Limb (tissue), 2 donors: ENCODE measurements around the gene GPR78.

Source experiments
- DNase-seq, 2 donors: peaks; one replicate each; pipeline ENCODE4 v3.0.0-alpha.2; 2016; ENCODE audit errors: extremely low spot score in 2 of 2

The GPR78 gene, protein sequence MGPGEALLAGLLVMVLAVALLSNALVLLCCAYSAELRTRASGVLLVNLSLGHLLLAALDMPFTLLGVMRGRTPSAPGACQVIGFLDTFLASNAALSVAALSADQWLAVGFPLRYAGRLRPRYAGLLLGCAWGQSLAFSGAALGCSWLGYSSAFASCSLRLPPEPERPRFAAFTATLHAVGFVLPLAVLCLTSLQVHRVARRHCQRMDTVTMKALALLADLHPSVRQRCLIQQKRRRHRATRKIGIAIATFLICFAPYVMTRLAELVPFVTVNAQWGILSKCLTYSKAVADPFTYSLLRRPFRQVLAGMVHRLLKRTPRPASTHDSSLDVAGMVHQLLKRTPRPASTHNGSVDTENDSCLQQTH

DNA sequence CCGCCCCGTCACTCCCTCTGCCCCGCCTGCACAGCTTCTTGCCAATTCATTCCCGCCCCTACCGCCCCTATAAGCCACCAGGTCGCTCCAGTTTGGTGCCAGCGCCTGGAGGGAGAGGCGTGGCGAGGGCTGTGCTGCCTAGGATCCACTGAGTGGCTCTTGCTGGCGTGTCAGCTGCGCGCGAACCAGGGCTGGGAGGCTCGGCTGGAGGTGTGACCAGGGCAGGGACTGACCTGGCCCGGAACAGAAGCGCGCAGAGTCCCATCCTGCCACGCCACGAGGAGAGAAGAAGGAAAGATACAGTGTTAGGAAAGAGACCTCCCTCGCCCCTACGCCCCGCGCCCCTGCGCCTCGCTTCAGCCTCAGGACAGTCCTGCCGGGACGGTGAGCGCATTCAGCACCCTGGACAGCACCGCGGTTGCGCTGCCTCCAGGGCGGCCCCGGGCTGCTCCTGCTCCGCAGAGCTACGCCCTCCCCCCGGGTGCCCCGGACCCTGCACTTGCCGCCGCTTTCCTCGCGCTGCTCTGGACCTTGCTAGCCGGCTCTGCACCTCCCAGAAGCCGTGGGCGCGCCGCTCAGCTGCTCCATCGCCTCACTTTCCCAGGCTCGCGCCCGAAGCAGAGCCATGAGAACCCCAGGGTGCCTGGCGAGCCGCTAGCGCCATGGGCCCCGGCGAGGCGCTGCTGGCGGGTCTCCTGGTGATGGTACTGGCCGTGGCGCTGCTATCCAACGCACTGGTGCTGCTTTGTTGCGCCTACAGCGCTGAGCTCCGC, at the start of gene GPR78:
Gene GPR78, plus strand, starts transcription at position 72 of the 773 bp plus-strand sequence. Its CDS starts 591 bp downstream, at position 663.
- peak; percentile 63 to 86 for DNase-seq

DNA sequence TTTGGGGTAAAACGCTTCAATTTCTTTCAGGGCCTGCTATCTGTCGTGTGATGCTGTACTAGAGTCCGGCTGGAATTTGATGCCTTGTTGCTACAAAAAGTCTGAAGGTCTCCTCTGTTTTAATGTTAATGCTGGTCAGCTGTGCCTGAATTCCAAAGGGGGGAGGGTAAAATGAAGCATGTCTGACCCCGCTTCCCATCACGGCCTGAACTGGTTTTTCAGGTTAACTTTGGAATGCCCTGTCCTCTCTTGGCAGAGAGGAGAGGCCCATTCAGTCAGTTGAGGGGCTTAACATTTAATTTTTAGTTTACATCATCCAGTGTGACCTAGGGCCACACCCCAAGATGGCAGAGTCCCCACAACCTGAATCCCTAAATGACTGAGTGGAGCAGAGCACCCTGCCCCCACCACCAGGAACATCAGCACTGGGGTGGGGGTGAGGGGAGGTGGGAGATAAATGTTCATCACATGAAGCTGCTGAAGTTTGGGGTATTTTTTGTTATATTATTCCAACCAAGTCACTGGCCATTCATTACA, 47.9 kb upstream of the GPR78 start:
- DNase-seq, result no peak

DNA sequence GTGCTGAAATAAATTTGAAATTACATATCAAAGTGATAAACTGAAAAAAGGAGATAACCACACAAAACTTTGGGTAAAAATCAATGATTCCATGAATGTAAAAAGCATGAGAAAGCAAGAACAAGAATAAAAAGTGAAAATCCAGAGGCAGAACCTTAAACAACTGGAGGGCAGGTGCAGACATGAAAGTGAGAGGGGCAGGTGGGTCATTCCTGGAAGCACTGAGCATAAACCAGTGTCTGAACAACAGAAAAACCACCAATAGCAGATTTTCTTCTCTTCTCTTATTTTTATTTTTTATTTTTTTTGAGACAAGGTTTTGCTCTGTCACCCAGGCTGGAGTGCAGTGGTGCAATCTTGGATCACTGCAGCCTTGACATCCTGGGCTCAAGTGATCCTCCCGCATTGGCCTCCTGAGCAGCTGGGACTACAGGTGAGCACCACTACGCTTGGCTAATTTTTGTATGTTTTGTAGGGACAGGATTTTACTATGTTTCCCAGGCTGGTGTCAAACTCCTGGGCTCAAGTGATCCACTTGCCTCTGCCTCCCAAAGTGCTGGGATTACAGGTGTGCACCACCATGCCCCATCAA, 46.8 kb upstream of the GPR78 start:
- DNase-seq, result no peak

DNA sequence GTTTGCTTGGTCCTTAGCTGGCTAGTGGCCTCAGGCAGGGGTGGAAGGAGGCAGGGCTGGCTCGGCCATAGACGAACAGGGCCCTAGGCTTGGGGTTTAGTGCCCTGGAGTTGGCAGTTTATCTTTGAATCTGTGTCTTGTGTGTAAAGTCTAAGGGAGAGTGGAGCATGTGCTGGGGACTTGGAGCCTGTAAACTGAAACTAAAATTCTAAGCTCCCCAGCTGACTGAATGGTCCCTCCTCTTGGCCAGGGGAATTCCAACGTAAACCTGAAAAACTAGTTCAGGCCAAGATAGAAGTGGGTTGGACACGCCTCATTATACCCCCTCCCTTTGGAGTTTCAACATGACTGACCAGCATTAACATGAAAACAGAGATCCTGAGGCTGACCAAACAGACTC, 46.1 kb upstream of the GPR78 start:
- no peak for DNase-seq

DNA sequence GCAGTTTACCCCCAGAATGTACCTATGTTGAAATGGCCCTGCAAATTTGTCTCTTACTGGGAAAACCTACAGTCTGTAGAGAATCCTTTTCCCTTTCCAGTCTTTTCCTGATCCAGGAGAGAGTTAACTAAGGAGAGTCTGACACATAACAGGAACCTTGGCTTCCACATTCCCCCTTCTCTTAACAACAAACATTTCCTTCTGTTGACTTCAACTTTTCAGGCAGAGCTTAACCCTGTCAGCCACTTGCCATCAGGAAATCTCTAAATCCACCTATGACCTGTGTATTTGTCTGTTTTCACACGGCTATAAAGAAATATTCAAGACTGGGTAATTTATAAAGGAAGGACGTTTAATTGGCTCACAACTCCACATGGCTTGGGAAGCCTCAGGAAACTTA, 45.6 kb upstream of the GPR78 start:
- no peak for DNase-seq

DNA sequence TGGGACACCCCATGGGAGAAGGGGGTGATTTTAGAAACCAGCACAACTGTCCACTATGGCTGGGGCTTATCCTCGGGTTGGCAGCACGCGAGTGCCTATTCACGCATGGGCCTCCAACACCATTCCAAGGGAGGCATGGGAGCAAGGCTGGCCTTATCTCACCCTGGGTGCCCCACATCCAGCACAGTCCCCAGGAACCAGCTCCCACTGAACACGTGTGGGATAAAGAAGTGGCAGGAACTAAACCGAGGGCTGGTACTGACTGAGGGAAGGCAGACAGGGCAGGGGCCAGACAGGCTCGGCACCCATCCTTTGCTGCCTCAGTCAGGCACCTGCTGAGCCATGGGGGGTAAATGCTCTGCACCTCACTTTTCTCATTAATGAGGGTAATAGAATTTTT, 43.7 kb upstream of the GPR78 start:
- no peak for DNase-seq

DNA sequence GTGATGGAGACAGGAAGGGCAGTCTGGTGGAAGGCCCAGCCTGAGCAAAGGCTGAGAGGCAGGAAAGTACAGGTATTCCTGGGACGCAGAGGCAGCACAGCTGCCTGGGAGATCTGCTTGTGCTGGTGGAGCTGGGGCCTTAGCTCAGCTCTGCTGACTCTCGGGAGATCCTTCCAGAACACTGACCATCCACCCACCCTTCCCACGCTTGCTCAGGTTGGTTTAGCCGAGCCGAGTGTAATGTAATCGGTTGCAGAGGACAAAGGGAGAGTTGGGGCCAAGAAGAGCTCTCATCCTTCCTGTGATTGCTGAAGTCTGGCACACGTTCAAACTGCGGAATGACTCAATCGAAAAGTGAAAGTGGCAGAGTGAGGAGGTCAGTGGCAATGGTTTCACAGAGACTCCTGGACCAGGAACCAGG, 43.1 kb upstream of the GPR78 start:
- DNase-seq, result no peak

DNA sequence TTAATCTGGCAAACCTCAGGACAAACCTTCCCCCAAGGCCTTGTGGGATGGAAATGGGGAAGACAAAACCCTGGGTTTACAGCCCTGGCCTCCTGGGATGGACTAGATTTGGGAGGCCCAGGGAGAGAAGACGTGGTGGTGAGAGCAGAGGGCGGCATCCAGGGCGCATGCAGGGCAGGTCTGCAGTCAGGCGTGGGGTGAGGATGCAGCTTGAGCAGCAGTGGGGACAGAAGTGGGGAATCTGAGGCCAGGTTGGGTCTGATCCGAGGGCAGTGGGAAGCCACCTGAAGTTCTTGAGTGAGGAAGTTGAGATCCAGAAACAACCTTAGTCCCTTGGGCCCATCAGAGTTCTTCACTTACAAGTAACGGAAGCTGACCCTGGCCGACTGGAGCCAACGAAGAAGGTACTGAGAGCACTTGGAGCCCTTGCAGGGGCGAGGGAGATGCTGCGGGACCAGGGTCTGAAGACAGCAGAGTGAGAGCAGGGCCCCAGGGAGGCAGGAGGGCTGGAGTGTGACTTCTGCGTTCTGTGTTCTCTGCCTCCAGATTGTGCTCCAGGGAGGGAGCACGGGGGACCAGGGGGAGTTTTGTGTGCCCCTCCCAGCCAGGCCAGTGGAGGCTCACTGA, 42.0 kb upstream of the GPR78 start:
- no peak for DNase-seq

DNA sequence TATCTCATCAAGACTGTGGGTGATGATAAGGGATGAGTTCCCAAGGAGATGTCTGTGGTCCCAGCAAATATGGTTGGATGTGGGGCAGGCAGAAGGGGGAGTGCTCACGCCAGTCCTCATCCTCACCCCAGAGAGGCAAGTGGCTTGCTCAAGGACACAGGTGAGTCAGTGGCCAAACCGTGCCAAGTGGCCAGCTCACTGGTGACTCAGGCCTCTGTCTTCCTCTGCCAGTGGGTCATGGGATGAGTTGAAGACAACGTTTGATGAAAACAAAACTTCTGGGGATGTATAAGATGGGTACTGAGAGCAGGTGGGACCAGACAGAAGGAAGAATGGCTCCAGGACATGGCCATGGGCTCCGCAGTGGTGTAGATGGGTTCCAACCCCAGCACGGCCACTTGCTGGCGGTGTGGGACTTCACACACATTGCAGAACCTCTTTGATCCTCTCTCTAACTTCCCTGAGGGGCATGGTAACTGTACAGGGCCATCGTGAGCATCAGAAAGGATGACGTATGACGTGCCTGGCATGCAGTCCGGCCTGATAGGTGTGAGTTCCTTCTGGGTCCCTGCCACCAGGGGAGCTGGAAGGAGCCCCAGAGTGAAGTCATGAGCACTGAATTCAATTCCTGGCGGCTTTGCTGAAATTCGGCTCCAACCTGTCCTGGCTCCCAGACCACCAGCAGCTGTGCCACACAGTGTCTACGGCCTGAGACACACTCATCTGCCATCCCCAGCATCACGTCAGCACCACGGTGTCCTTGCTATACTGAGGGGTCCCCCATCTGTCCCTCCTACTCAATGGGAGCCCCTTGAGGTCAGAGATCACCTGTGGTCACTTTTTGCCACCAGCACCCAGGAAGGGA, 41.3 kb upstream of the GPR78 start:
- DNase-seq, result no peak

DNA sequence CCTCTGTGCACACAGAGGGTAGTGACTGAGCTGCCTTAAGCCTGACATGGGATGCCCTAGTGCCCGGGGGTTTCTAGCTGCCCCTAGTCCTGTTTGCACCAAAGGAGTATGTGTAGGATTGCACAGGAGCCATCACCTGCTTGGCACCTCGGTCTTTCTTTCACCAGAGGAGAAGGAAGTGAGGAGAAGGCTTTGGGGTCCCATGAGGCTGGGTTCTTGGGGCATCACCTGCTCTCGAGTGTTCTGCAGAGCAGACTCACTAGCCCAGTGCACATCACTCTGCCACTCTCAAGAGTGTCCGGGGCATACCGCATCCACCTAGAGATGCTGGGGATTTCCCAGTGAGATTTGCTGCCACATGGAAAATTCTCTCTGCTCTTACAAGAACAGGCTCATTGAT, 40.5 kb upstream of the GPR78 start:
- no peak for DNase-seq

DNA sequence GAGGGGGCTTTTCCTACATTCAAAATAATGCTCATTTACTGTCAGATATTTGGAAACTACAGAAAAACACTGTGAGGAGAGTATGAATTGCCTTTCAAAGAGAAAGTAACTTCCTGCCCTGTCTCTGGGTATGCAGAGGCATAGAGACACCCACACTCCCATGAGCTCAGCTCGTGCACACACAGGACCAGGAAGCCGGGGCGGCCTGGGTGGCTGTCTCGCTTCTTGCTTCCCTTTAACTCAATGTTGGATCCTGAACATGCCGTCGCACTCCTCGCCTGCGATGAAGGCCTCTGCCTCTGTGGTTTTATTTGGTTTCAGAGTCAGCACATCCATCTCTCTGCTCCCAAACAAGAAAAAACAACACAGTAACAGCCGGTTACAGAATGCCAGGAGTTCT, 40.1 kb upstream of the GPR78 start:
- DNase-seq, result peak in 1 of 2 donors; percentile 9

DNA sequence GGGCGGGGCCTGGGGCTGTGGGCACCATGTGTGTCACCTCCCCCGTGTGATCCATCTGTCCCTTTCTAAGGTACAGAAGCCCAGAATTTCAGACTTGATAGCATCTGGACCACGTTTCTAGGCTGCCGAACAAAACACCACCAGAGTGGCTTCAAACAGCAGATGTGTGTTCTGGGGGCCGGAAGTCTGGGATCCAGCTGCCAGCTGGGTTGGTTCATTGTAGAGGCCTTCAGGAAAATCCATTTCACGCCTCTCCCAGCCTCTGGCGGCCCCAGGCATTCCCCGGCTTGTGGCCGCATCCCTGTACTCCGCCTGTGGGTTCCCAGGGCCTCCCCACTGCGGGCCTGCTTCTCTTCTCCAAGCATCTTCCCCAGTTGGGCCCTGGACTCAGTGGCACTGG, 39.6 kb upstream of the GPR78 start:
- DNase-seq, result peak in 1 of 2 donors; percentile 24

DNA sequence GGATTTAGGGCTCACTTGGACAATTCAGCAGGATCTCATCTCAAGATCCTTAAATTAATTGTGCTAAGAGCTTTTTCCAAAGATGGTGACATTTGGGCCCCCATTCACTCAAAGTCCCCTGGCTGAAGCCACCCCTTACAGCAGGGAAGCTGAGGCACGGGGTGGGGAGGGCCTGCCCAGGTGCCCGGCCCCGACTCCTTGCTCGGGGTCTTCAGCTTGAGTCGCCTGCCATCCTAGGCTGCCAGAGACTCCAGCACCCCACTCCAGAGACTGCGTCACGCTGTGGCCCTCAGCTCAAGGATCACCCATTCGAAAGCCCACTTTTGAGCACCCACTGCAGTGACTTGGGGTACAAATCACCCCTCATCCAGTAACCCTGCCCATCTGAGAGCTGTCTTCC, 39.2 kb upstream of the GPR78 start:
- peak in 1 of 2 donors; percentile 11 for DNase-seq

DNA sequence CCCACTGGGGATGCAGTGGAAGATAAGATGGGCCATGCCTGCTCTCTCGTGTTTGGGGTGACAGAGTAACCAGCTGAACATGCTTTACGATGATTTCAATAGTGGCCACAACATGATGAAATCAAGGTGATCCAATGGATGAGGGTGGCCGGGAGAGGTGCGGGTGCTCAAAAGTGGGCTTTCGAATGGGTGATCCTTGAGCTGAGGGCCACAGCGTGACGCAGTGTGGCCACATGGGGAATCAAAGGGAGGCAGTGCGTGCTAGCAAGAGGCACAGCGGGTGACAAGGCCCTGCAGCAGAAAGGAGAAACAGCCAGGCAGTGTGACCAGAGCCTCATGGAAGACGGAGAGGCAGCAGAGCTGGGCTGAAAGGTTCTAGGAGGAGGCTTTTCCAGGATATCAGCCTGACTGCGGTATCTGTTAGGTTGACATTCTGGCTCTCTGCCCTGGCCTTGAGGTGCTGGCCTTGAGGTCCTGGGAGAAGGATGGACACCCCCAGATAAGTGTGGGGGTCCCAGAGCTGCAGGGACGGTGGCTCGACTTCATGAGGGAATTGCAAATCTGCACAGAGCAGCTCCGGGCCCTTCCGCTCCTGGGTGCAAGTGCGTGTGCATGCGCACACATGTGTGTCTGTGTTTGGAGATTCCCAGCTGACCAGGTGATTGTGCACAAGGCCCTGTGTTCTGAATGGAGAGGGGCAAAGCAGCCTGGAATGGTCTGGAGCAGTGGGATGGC, 38.0 kb upstream of the GPR78 start:
- no peak for DNase-seq

DNA sequence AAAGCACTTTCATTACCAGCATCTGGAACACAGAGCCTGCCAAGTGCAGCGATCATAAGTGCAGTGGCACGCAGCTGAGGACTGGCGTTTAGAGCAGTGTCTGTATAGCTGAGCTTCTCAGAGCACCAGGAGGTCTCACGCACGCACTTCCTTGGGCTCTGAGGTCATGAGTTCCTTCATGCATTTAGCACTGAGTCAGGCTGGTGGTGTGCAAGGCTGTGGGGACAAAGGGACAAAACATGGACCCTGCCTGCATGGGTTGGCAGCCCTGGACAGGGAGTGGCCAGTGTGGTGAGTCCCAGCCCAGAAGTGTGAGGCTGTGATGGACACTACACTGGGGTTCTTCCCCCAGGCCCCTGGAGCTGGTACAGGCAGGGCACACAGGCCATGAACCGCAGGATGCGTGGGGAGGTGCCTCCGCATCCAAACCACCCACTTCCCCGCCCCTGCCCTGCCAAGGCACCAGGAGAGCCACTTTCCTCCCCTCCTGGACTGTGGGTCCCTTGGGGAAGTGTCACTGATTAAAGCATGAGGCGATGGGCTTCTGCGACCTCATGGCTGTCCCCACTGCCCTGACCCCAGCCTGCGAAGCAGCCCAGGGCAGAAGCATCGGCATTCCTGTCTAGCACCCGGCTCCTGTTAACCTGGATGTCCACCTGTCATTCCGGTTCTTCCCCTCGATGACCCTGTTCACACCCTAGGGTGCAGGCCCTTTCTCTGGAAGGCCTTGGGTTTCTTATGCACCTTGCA, 37.2 kb upstream of the GPR78 start:
- no peak for DNase-seq

DNA sequence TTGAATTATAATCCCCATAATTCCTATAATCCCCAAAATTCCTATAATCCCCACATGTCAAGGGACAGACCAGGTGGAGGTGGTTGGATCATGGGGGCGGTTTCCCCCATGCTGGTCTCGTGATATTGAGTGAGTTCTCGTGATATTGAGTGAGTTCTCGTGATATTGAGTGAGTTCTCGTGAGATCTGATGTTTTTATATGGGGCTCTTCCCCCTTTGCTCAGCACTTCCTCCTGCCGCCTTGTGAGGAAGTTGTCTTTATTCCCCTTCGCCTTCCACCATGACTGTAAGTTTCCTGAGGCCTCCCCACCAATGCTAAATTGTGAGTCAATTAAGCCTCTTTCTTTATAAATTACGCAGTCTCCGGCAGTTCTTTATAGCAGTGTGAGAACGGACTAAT, 36.6 kb upstream of the GPR78 start:
- no peak for DNase-seq

DNA sequence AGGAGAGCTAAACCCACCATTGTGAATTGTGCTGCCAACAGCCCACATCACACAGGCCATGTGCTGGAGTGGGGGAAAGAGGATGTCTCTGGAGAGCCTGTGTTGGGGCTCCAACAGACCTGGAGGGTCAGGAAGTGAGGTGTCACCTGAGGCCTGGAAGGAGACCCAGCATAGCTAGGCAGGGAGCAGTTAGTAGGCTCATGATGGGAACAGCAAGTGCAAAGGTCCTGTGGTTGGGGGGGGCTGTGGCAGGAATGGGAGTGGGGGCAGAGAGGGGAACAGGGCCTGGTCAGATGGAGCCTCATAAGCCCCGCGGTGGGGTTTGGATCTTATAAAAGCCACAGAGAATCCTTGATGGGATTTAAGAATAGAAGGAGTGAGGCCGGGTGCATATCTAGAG, 35.9 kb upstream of the GPR78 start:
- no peak for DNase-seq

DNA sequence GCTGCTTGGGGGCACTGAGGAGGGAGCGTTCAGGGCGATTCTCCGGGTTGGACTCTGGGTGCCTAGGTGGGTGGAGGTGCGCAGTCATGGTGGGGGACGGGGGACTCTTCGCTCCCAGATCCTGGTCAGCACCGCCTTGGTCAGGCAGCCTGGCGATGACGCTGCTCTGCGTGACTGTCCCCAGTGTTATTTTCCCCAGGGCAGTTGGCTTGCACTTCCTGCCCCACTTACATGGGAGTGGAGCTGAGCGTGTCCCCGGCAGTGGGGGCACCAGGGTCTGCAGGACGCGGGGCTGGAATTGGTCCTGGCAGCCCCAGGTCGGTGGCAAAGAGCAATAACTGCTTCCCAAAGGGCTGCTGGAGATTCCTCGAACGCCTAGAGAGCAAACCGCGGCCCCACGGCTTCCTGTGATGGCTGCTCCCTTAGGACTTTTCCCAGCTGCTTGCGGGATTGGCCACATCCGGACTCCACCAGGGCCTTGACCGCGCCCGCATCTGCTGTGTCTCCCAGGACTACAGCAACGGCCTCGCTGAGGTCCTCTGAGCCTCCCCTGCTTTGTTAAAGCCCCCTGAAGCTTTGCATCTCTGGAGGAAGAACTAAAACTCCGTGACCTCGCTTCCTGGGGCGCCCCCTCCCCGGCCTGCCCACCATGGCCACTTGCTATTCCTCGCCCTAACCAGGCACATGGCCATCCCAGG, 35.3 kb upstream of the GPR78 start:
- no peak for DNase-seq

DNA sequence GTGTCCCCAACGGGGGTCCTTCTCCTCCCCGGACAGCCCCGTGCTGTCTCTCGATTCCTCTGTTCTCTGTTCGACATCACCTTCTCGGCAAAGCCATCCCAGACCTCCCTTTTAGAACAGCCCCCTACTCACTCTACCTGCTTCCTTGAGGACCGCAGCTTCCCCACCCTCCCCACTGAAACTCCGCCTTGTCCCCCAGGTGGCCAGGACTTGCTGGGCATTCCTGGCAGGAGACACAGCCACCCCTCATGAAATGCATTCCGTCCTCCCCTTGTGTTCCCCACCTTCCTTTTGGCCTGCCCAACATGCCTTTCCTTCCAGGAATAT, 34.8 kb upstream of the GPR78 start:
- DNase-seq, result no peak
